Measurements from ENCODE around the gene CORO6. TPM values are rescaled to one million over a fixed set of nuclear protein-coding genes. Genes with fewer than 3 reads are reported as not detected.

The CORO6 gene
- total RNA-seq, 1 donor from 2014 or later: 28.7 TPM

DNA sequence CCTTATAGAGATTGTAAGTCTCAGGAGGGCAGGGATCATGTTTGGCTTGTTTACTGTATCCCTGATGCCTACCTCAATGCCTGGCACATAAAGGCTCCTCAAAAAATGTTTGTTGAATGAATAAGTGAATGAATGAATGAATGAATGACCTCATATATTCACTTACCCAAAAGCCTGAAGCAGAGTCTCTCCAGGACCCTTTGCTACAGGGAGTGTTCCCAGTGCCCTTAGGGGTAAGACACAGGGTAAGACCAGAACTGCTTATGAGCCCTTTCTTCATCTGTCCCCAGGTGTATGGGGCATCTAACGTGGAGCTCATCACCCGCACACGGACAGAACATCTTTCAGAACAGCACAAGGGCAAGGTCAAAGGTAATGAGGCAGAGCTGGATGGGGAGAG lies 12.3 kb downstream of the CORO6 start:
- TF ChIP-seq, protein P1, sequence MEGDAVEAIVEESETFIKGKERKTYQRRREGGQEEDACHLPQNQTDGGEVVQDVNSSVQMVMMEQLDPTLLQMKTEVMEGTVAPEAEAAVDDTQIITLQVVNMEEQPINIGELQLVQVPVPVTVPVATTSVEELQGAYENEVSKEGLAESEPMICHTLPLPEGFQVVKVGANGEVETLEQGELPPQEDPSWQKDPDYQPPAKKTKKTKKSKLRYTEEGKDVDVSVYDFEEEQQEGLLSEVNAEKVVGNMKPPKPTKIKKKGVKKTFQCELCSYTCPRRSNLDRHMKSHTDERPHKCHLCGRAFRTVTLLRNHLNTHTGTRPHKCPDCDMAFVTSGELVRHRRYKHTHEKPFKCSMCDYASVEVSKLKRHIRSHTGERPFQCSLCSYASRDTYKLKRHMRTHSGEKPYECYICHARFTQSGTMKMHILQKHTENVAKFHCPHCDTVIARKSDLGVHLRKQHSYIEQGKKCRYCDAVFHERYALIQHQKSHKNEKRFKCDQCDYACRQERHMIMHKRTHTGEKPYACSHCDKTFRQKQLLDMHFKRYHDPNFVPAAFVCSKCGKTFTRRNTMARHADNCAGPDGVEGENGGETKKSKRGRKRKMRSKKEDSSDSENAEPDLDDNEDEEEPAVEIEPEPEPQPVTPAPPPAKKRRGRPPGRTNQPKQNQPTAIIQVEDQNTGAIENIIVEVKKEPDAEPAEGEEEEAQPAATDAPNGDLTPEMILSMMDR (conservative IDR thresholded peaks at IDR 0.05; ENCODE audit: low read depth, low read length): no peak
- DNase-seq (ENCODE audit: low read depth): no peak
- H3K4me3 ChIP-seq (ENCODE audit: low read depth, low read length): no peak overlapping the region

- no peak for DNase-seq (ENCODE audit: low read depth)
- TF ChIP-seq, protein P1 (conservative IDR thresholded peaks at IDR 0.05; ENCODE audit: low read depth, low read length): no peak
- no peak overlapping the region for H3K4me3 ChIP-seq (ENCODE audit: low read depth, low read length)
Observed at GRCh38 chr17:29608986-29609385, 13.7 kb downstream of the CORO6 start.

GRCh38 chr17:29607557-29608195 lies 15.0 kb downstream of the CORO6 start:
- TF ChIP-seq, protein P1 (conservative IDR thresholded peaks at IDR 0.05; ENCODE audit: low read depth, low read length): no peak
- no peak overlapping the region for H3K4me3 ChIP-seq (ENCODE audit: low read depth, low read length)
- no peak for DNase-seq (ENCODE audit: low read depth)

DNA sequence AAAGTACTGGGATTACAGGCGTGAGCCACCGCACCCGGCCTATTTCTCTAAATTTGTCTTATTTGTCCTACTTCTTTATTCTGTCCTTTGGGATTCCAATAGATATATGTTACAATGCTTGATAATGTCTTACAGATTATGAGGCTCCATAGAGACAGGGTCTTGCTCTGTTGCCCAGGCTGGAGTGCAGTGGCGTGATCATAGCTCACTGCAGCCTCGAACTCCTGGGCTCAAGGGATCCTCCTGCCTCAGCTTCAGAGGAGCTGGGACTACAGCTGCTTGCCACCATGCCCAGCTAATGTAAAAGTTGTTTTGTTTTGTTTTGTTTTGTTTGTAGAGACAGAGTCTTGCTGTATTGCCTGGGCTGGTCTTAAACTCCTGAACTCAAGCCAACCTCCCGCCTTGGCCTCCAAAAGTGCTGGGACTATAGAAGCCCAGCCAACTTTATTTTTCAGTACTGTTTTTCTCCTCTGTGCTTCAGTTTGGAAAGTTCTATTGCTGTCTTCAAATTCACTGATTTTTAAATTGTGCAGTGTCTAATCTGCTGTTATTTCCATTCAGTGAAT lies 19.5 kb downstream of the CORO6 start:
- no peak overlapping the region for H3K4me3 ChIP-seq (ENCODE audit: low read depth, low read length)
- no peak for DNase-seq (ENCODE audit: low read depth)
- TF ChIP-seq, protein P1 (conservative IDR thresholded peaks at IDR 0.05; ENCODE audit: low read depth, low read length): no peak

DNA sequence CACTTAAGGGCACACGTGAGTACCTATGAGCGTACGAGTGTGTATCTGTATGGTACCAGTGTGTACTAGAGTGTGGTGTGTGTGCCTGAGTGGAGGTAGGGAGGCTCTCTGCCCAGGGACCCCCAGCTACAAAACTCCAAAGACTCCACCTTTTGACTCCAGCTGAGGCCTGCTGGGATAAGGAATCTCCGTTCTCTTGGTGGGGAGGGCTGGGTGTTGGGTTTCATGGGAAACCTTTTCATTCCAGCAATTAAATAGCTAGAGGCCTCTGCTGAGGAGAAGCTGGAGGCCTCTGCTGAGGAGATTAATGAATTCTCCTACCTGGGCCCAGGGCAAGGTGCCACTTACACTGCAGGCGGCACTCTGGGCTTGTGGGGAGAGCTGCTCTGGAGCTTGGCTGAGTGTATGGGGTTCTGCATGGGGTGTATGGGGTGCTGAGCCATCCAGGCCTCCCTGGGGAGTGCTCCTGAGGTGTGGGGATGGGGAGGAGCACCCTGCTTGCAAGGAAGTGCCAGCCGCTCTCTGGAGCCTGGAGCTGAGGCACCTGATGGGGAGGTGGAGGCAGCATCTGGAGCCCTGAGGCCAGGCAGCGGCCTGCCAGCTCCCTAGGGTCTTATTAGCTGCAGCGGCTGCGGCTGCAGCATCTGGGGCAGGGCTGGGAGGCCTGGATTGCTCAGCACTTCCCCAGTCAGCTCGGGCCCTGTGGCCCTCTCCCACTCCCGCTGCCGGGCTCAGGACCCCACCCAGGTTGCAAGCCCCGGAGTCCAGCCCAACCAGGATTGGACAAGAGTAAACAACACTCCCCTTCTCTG lies 25.1 kb downstream of the CORO6 start:
- DNase-seq (ENCODE audit: low read depth): no peak
- H3K4me3 ChIP-seq (ENCODE audit: low read depth, low read length): no peak overlapping the region
- TF ChIP-seq, protein P1 (conservative IDR thresholded peaks at IDR 0.05; ENCODE audit: low read depth, low read length): no peak

- no peak for DNase-seq (ENCODE audit: low read depth)
- TF ChIP-seq, protein P1 (conservative IDR thresholded peaks at IDR 0.05; ENCODE audit: low read depth, low read length): no peak
- H3K4me3 ChIP-seq (ENCODE audit: low read depth, low read length): no peak overlapping the region
Observed at GRCh38 chr17:29596811-29597210, 25.9 kb downstream of the CORO6 start.

Measured in epithelial cell of proximal tubule (primary cell).